ENCODE results near the gene STOX2.
"Not testable (repeated sequence)": the region's sequence is repeated elsewhere in the genome, so short reads cannot be mapped to it uniquely, and the experiment has no call there.

STOX2 gene

GRCh38 chr4:184024637-184025036 lies 119.5 kb downstream of the STOX2 start:
- no peak for DNase-seq

GRCh38 chr4:184028561-184029374 lies 123.7 kb downstream of the STOX2 start:
- DNase-seq: no peak

GRCh38 chr4:184030036-184030435 lies 124.9 kb downstream of the STOX2 start:
- no peak for DNase-seq

GRCh38 chr4:184030764-184031163 lies 125.7 kb downstream of the STOX2 start:
- DNase-seq: no peak

DNA sequence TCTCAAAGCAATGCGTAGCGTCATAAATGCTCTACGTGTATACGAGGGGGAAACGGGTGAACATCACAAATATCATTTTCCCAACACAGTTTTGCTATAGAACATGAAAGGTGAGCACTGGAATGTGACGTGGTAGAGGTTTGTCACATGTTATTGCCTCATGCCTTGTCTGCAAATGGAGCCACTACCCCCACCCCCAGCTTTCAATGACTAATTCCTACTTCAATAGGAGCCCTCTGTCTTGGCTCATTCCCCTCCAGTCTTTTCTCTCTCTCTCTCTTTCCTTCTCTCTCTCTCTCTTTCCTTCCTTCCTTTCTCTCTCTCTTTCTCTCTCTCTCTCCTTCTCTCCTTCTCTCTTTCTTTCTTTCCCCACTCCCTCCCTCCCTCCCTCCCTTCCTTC lies 127.0 kb downstream of the STOX2 start:
- DNase-seq: no peak

DNA sequence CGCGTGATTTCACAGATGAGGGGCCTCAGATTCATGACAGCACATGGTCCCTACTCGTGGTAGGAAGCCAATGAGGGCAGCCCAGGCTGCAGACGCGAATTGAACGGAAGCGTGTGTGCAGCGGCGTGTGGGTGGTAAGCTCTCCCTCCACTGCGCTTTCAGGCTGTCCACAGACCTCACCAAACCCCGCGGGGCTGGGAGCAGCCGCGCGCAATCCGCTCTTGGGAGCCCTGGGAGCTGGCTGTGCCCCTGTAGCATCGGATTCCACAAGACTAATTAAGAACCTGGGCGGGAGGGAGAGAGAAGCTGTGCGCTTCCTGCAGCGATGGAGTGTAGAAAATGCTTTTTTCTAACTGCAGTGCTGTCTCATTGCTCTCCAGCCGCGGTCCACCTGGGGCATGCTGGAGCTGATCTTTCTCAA lies 134.9 kb downstream of the STOX2 start:
- no peak for DNase-seq

GRCh38 chr4:184041156-184041555 lies 136.0 kb downstream of the STOX2 start:
- no peak for DNase-seq

- no peak for DNase-seq
These were observed 141.0 kb downstream of the STOX2 start for GRCh38 chr4:184046148-184046547.

GRCh38 chr4:184051262-184051661 lies 146.2 kb downstream of the STOX2 start:
- not testable (repeated sequence) for DNase-seq

DNA sequence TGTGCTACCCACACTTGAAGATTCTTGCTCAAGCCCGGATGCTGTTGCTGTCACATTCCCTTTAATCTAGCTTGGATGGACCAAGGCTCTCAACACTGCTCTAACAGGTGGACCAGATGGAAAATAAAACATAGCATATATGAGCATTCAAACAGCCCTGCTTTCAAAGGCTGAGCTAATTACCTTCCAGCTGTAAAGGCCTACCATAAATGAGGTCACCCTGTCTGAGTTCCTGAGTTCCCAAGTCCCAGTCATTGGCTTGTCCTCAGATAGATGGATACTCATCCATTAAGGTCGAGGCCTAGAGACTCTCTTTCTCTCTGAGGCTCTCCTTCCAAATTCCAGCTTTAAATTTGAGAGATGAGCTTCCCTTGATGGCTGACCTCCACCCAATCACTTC lies 147.5 kb downstream of the STOX2 start:
- no peak for DNase-seq

GRCh38 chr4:184053434-184053833 lies 148.3 kb downstream of the STOX2 start:
- DNase-seq: no peak

GRCh38 chr4:184056877-184057276 lies 151.8 kb downstream of the STOX2 start:
- no peak for DNase-seq

- no peak for DNase-seq
These were observed 152.9 kb downstream of the STOX2 start for GRCh38 chr4:184058026-184058425.

DNA sequence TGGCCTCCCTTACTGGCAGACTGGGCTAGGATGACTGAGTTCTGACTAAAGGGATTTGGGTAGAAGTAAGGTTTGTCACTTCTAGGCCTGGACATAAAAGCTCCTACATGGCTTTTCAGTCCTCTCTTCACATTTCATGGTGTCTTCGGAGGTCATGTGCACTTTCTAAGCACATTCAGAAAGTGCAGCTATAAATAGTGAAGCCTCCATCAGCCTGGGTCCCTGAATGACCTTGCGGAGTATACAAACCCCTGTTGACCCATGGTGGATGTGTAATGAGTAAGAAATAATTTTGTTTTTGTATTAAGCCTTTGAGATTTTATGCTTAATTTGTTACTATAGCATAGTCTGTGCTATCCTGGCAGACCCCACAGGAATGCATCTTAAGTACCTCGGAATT lies 154.0 kb downstream of the STOX2 start:
- DNase-seq: no peak

- DNase-seq: no peak
These were observed 156.5 kb downstream of the STOX2 start for GRCh38 chr4:184061582-184061981.

- no peak for DNase-seq
These were observed 157.7 kb downstream of the STOX2 start for GRCh38 chr4:184062769-184063168.

- no peak for DNase-seq
These were observed 159.8 kb downstream of the STOX2 start for GRCh38 chr4:184064877-184065276.

DNA sequence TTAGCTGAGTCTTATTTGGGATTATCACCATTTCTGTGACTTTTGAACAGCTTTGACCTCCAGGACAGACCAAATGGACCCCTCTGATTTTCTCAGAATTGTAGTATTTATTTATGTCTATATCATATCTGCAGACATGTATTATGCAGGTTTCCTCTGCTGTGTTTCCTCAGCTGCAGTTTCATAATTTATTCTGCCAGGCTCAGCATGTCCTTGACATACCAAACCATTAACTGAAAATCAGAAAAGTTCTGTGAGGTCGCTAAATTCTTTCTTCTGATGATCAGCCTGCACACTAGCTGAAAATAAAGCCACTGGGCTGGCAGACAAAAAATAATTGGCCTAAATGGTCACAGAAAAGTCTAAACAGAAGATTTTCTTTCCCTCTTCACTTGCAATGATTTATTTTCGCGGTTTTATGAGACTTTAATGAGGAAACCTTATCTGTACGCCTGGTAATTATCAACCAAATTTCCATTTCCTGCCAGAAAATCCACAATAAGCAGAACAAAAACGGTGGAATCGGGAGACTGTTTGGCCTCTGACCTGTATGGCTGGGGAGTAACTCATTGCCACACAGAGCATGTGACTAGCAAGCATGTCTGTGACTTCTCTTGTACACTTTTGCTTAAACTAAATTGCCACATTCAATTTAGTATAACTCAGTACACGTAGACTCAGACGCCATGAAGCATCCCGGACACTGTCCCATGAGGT lies 161.6 kb downstream of the STOX2 start:
- DNase-seq: no peak

- DNase-seq: no peak
These were observed 162.9 kb downstream of the STOX2 start for GRCh38 chr4:184067931-184068554.
